HCT116 (cell line): Measurements from ENCODE around the gene LRP11. TPM values are rescaled to one million over a fixed set of nuclear protein-coding genes. Genes with fewer than 3 reads are reported as not detected.

ENCODE experiments used
- ATAC-seq: fragments of 200-7000 bp; cut with Tn5 transposase; 2 replicates; pipeline ENCODE4 v1.9.1; 2020; ENCODE audit warnings: mild to moderate bottlenecking, moderate library complexity
- BruUV-seq: library from RNA; stranded (reverse); fragments of 400-500 nt; replicated peaks from 2 replicates; lab custom pipeline; 2021; lab: Mats Ljungman, UMichigan
- CTCF ChIA-PET: fragments of 300-600 bp; sonication (Branson Sonifier 250); formaldehyde crosslinking; loops from one replicate; lab custom pipeline; 2021; ENCODE audit warnings: antibody characterized with exemption; lab: Charles Lee
- POLR2A ChIA-PET: fragments of 300-600, 350-600 bp; sonication (Branson Sonifier 250); formaldehyde crosslinking; loops from one replicate; lab custom pipeline; 2021; ENCODE audit warnings: antibody characterized with exemption; lab: Charles Lee
- RAD21 ChIA-PET, 2 experiments: fragments of 300-600 bp; sonication (Branson Sonifier 250); formaldehyde crosslinking; loops; one replicate each; lab custom pipeline; 2023; ENCODE audit warnings: low total read pairs in 2 of 2; ENCODE audit not compliant: uncharacterized antibody in 2 of 2, unreplicated experiment in 2 of 2, low non-redundant PET in 1 of 2; lab: Charles Lee
- DNase-seq: peaks from one replicate; pipeline ENCODE4 v3.0.0-alpha.2; 2010; ENCODE audit warnings: low read depth, low spot score
- H2AFZ ChIP-seq: fragments of 200-600 bp; shearing (Covaris generic), sonication (generic); 2 replicates; pipeline ENCODE4 v1.6.1; 2017; ENCODE audit warnings: low read depth, mixed run types, mixed read lengths, antibody characterized with exemption, low read length; ENCODE audit not compliant: poor library complexity, severe bottlenecking
- H3K27ac ChIP-seq: 2 replicates; pipeline ENCODE4 v1.5.1; 2012; ENCODE audit warnings: low read depth, low read length
- H3K27me3 ChIP-seq: fragments of 200-600 bp; sonication (generic); 2 replicates; pipeline ENCODE4 v1.6.1; 2016; ENCODE audit warnings: mixed run types, low read length, mixed read lengths; ENCODE audit not compliant: insufficient read depth
- H3K36me3 ChIP-seq, 2 experiments: fragments of 200-500 bp in 1 of 2; fragments of 200-600 bp in 1 of 2; sonication (Bioruptor generic) in 1 of 2; sonication (generic) in 1 of 2; 2 replicates each; pipeline versions ENCODE4 v1.5.1 to v1.6.1; 2014 to 2016; ENCODE audit warnings: low read length in 2 of 2, inconsistent platforms in 1 of 2, mixed read lengths in 1 of 2, mixed run types in 1 of 2; ENCODE audit not compliant: insufficient read depth in 2 of 2, control insufficient read depth in 1 of 2
- H3K4me1 ChIP-seq, 2 experiments: fragments of 200-600 bp in 1 of 2; sonication (generic) in 1 of 2; 2 replicates each; pipeline versions ENCODE4 v1.5.1 to v1.6.1; 2012 to 2017; ENCODE audit warnings: low read length in 2 of 2, inconsistent platforms in 1 of 2, mild to moderate bottlenecking in 1 of 2, mixed read lengths in 1 of 2, mixed run types in 1 of 2, moderate library complexity in 1 of 2; ENCODE audit not compliant: insufficient read depth in 2 of 2, control insufficient read depth in 1 of 2
- H3K4me2 ChIP-seq: fragments of 200-600 bp; sonication (generic); 2 replicates; pipeline ENCODE4 v1.6.1; 2017; ENCODE audit warnings: mixed run types, low read length, mixed read lengths
- H3K4me3 ChIP-seq, 2 experiments: fragments of 200-600 bp in 1 of 2; sonication (generic) in 1 of 2; replicated peaks in 1 of 2; 2 replicates each; pipeline ENCODE4 v1.5.1; 2011 to 2016; ENCODE audit warnings: low read length in 2 of 2, control low read depth in 1 of 2, low read depth in 1 of 2, mild to moderate bottlenecking in 1 of 2, mixed read lengths in 1 of 2, mixed run types in 1 of 2
- H3K79me2 ChIP-seq: fragments of 200-600 bp; sonication (generic); 2 replicates; pipeline ENCODE4 v1.6.1; 2017; ENCODE audit warnings: mild to moderate bottlenecking, mixed run types, low read length, moderate library complexity, mixed read lengths; ENCODE audit not compliant: insufficient read depth
- H3K9ac ChIP-seq: fragments of 200-600 bp; sonication (generic); 2 replicates; pipeline ENCODE4 v1.6.1; 2016; ENCODE audit warnings: low read length, mixed read lengths
- H3K9me2 ChIP-seq: fragments of 200-600 bp; sonication (generic), shearing (Covaris generic); 2 replicates; pipeline ENCODE4 v1.6.1; 2017; ENCODE audit warnings: mixed run types, mild to moderate bottlenecking, moderate library complexity; ENCODE audit not compliant: insufficient read depth
- H3K9me3 ChIP-seq, 2 experiments: fragments of 200-500 bp in 1 of 2; fragments of 200-600 bp in 1 of 2; sonication (Bioruptor generic) in 1 of 2; sonication (generic) in 1 of 2; 2 replicates each; pipeline ENCODE4 v1.6.1; 2014 to 2017; ENCODE audit warnings: low read length in 2 of 2, mixed read lengths in 2 of 2, inconsistent platforms in 1 of 2, low read depth in 1 of 2, mild to moderate bottlenecking in 1 of 2, mixed run types in 1 of 2, moderate library complexity in 1 of 2; ENCODE audit not compliant: control insufficient read depth in 1 of 2, insufficient read depth in 1 of 2
- H4K20me1 ChIP-seq: fragments of 200-600 bp; sonication (generic), shearing (Covaris generic); 2 replicates; pipeline ENCODE4 v1.6.1; 2017; ENCODE audit warnings: mixed run types, mild to moderate bottlenecking, moderate library complexity; ENCODE audit not compliant: insufficient read depth
- ATF3 ChIP-seq: IDR thresholded peaks from 2 replicates; pipeline ENCODE4 v1.6.1; 2012
- CBX3 ChIP-seq: IDR thresholded peaks from 2 replicates; pipeline ENCODE4 v1.6.1; 2012; ENCODE audit warnings: low read depth
- EZH2 ChIP-seq: fragments of 200-600 bp; sonication (generic); IDR thresholded peaks from 2 replicates; pipeline ENCODE4 v1.6.1; 2017; ENCODE audit warnings: antibody characterized with exemption, mixed run types
- EZH2phosphoT487 ChIP-seq: fragments of 200-600 bp; IDR thresholded peaks from 2 replicates; pipeline ENCODE4 v1.6.1; 2018; ENCODE audit warnings: antibody characterized with exemption, borderline replicate concordance
- FOSL1 ChIP-seq: IDR thresholded peaks from 2 replicates; pipeline ENCODE4 v1.6.1; 2012; ENCODE audit warnings: low read depth
- JUND ChIP-seq: IDR thresholded peaks from 2 replicates; pipeline ENCODE4 v1.6.1; 2012
- SIN3A ChIP-seq: IDR thresholded peaks from 2 replicates; pipeline ENCODE4 v1.6.1; 2012; ENCODE audit warnings: low read depth
- SP1 ChIP-seq: IDR thresholded peaks from 2 replicates; pipeline ENCODE4 v1.6.1; 2012; ENCODE audit warnings: low read depth
- SRF ChIP-seq: IDR thresholded peaks from 2 replicates; pipeline ENCODE4 v1.6.1; 2012; ENCODE audit warnings: low read depth
- ZFX ChIP-seq: fragments of 450-650 bp; IDR thresholded peaks from 2 replicates; pipeline ENCODE4 v1.6.1; 2017
- intact Hi-C: fragments of 100-400 bp; cut with micrococcal nuclease; formaldehyde crosslinking; loops from 2 replicates; pipeline ENCODE4 v1.10.0; 2022
- total RNA-seq: library from RNA; stranded (reverse); gene quantifications from one replicate; pipeline ENCODE4 v1.2.1, GENCODE V29; 2021; ENCODE audit not compliant: unreplicated experiment
- TF ChIP-seq, protein P1 (sequence below): IDR thresholded peaks from 2 replicates; pipeline ENCODE4 v1.6.1; 2011; ENCODE audit warnings: mild to moderate bottlenecking, low read length, moderate library complexity; ENCODE audit not compliant: insufficient replicate concordance; ENCODE audit errors: extremely low read depth

LRP11 gene
- total RNA-seq, 1 experiment from 2014 or later = 27.8 TPM

DNA sequence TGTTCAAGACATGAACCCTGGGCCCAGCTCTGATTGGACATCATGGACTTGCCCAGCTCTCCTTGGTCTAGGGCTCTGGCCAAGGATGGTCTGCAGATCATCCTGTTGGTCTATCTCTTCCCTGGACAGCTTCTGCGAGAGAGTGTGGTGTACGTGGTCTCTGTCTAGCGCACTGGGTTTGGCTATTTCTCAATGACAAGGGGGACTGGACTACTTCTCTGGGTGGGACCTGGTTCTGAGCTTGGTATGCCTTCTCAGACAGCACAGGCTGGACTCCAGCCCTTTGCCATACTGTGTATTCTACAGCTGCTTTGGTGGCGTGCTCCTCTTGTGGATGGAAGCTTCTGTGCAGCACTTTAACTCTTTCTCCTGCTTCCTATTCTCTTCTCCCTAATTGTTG lies 42.2 kb upstream of the LRP11 start:
- Histone ChIP-seq H3K9me3 (peaks cover 5 to 6% of the 10 kb centered on the region in 2 experiments; a peak in 2 of 4 replicates), H3K9ac (no peak overlapping the region), H3K4me1 (no peaks in the 10 kb centered on the region), H3K4me2 (no peak overlapping the region), H2AFZ (no peak overlapping the region), H3K9me2 (no peaks in the 10 kb centered on the region), H4K20me1 (no peaks in the 10 kb centered on the region), H3K79me2 (no peaks in the 10 kb centered on the region), H3K4me3 (no peak overlapping the region), H3K36me3 (no peaks in the 10 kb centered on the region), H3K27ac (no peak overlapping the region), H3K27me3 (no peaks in the 10 kb centered on the region)
- ChIA-PET RAD21 (no interaction called here), CTCF (no interaction called here), POLR2A (interaction anchor here (0.6 kb wide), 1 partner anchor 9 kb away, joined by 3 read pairs; no protein-coding TSS in a partner anchor)
- intact Hi-C loops = no loop called here
- no TSS peak for BruUV-seq
- TF ChIP-seq SRF (no peak), EZH2phosphoT487 (no peak), ATF3 (no peak), ZFX (no peak), FOSL1 (no peak)
- no peak for ATAC-seq
- no peak for DNase-seq

DNA sequence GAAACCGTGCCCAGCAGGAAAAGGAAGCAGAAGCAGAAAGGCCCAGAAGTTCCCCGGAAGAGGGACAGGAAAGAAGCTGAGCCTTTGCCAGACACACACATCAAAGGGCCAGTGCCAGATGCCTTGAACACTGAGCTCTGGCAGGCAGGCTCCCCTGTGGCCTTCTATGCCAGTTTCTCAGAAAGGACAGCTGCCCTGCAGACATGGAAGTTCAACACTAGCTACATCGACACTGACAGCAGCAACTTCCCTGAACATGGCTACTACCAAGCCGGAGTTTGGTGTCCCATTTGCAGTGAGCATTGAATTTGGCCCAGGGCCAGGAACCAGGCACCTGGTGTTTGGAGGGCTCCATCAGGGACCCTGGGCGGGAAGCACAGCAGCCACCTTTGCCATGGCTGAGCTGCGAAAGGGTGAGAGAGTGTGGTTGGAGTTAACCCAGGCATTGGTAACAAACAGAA lies 41.8 kb upstream of the LRP11 start:
- RAD21 ChIA-PET = no interaction called here

More for the DNA sequence above, 41.8 kb upstream of the LRP11 start:
- no peak overlapping the region for H3K4me2 ChIP-seq
- H3K9me2 ChIP-seq = no peaks in the 10 kb centered on the region
- BruUV-seq = no TSS peak
- H4K20me1 ChIP-seq = no peaks in the 10 kb centered on the region
- H3K27me3 ChIP-seq = no peaks in the 10 kb centered on the region
- no peak overlapping the region for H3K9ac ChIP-seq
- no peak overlapping the region for H3K27ac ChIP-seq
- H2AFZ ChIP-seq = no peak overlapping the region
- no peaks in the 10 kb centered on the region for H3K4me1 ChIP-seq
- TF ChIP-seq, protein P1, sequence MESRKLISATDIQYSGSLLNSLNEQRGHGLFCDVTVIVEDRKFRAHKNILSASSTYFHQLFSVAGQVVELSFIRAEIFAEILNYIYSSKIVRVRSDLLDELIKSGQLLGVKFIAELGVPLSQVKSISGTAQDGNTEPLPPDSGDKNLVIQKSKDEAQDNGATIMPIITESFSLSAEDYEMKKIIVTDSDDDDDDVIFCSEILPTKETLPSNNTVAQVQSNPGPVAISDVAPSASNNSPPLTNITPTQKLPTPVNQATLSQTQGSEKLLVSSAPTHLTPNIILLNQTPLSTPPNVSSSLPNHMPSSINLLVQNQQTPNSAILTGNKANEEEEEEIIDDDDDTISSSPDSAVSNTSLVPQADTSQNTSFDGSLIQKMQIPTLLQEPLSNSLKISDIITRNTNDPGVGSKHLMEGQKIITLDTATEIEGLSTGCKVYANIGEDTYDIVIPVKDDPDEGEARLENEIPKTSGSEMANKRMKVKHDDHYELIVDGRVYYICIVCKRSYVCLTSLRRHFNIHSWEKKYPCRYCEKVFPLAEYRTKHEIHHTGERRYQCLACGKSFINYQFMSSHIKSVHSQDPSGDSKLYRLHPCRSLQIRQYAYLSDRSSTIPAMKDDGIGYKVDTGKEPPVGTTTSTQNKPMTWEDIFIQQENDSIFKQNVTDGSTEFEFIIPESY = no peak
- no peak for TF ChIP-seq SRF
- no peak for TF ChIP-seq JUND
- TF ChIP-seq SP1 = no peak
- no peak for TF ChIP-seq CBX3
- TF ChIP-seq ZFX = no peak
- no peak for TF ChIP-seq EZH2
- no peak for TF ChIP-seq SIN3A
- TF ChIP-seq, all 23 proteins: peak for 0
- intact Hi-C loops = no loop called here
- Histone ChIP-seq H3K36me3 (no peaks in the 10 kb centered on the region), H3K9me3 (peaks cover 5 to 6% of the 10 kb centered on the region in 2 experiments; a peak in 2 of 4 replicates), H3K4me3 (no peak overlapping the region), H3K79me2 (no peaks in the 10 kb centered on the region)
- ChIA-PET CTCF (no interaction called here), POLR2A (interaction anchor here (0.6 kb wide), 1 partner anchor 9 kb away, joined by 3 read pairs; no protein-coding TSS in a partner anchor)
- ATAC-seq = no peak
- no peak for DNase-seq
